Activated T-helper 1 cell treated with anti-CD3 and anti-CD28 coated beads, Interleukin-2, amount 50 U/mL, for 16 hours (primary cell): Measurements from ENCODE around the gene TNRC6B.

Experiments
- DNase-seq, 2 donors: peaks; one replicate each; pipeline ENCODE4 v3.0.0-alpha.2; 2020; ENCODE audit warnings: low read depth in 1 of 2, low spot score in 1 of 2

The TNRC6B gene

DNA sequence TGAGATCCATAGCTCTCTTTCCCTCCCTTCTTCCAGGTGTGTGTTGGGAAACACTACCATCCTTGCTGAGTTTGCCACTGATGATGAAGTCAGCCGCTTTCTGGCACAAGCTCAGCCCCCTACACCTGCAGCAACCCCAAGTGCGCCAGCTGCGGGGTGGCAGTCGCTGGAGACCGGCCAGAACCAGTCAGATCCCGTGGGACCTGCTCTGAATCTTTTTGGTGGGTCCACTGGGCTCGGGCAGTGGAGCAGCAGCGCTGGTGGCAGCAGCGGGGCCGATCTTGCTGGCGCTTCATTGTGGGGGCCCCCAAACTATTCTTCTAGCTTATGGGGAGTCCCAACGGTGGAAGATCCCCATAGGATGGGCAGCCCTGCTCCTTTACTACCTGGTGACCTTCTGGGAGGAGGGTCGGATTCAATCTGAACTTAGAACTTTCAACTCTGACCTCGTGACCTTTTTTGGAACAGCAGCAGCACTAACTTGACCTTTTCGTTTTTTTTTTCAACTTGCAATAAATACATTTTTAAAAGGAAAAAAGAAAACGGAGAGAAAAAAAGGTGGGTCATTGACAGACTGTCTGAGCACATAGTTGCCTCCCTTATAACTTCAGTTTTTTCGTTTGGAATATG lies 145.2 kb downstream of the TNRC6B start:
- no peak for DNase-seq

DNA sequence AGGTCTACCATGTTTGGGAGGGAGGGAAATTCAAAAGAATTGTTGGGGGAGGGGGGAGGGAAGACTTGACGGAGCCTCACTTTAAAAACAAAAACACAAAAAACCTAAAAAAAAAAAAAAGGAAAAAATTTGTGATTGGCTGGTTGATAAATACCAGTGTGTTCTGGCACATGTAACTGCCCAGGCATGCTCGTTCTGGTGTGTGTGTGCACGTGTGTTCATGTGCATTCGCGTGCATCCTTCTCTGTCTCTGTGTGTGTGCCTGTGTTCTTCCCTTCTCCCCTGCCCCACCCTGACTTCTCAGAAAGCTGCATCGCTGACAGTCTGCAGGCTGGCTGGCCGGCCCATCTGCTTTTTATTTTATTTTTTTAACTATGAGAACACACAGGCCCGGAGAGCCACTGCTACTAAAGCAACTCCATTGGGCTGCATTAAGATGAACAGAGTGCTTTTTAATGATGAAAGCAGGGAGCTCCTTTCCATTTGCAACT lies 146.0 kb downstream of the TNRC6B start:
- no peak for DNase-seq

DNA sequence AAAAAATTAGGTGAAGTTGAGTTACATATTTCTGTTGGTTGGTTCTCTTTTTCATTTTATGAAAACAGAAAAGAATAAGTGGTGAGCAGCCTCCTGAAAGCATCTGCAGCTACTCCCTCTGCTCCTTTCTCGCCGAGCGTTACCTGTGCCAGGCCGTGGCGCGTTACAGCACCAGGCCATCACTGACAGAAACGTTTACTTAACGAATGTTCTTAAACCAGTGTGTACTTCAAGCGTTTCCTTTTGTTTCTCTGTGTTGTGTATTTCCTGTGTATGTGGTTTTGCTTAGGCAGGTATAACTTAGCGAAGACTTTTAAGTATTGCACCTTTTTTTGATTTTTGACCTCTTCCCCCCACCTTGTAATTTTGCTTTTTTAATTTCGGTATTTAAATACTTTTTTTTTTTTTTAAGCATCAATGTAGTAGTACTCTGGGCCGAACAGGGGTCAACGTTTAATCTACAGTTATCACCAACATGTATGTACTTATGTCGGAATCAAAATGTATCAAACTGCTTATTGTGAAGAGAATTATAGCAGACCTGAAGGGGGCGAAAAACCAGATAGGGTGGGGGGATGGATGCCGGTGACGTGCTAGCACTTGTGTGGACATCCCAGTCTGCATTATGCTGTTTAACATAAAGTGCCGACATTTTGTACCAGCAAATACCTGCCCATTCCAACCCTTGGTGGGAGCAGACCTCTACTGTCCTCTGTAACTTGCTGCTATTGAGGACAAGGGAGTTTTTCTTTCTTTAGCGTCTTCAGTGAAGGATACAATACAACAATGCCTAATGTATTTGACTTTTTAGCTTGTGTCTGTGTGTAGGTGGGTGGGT lies 147.0 kb downstream of the TNRC6B start:
- peak in 1 of 2 donors; percentile 27 for DNase-seq

DNA sequence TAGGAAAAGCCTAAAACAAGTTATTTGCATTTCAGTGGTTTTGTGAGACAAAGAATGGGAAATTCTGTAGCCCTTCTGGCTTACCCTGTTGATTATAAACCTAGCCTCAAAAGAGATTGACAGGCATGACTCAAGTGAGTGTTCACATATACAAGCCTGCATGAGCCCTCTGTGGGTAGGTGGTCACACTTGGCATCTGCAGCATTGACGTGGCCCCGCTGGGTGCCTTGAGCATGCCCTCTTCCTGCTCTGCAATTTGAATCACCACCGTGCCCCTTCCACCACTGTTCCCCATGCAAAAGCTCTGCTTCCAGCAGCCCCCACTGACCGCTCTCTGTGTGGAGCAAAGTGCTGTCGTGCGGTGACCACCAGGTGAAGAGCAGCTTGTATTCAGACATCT lies 147.6 kb downstream of the TNRC6B start:
- peak; percentile 23 to 45 for DNase-seq

DNA sequence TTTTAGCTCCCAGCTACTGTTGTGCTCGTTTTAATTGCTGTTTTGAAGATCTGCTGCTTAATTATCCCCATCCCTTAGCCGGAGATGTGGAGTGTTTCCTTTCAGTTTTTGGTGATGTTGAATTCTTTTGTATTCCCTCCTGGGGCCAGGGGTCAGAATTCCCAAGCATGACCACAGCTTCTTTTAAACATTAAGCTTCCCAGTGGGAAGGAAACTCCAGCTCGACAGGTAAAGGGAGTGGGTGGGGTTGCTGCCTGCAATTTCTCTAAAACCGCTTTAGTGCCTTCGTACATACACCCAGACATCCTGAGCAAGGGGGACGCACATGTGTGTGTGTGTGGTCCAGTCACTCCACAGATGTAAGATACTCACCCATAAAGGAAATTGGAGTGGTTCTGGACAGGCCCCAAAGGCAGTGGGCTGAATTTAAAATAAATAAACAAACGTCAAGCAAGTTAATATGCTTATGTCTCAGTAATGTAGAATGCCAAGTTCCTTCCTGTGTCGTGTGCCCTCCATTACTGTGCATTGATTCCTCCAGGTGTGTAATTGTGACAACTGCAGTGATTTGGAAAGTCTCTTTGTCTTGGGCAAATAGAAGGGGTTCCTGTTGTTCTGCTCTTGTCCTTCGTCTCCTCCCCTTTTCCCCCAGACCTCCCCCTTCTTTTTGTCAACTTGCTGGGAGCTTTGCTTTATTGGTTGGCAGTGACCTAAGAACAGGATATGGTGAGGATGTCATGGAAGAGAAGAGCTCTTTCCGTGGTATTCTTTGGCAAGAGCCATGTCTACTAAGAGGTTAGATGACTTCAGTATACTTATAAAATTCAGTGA lies 149.4 kb downstream of the TNRC6B start:
- DNase-seq = no peak

DNA sequence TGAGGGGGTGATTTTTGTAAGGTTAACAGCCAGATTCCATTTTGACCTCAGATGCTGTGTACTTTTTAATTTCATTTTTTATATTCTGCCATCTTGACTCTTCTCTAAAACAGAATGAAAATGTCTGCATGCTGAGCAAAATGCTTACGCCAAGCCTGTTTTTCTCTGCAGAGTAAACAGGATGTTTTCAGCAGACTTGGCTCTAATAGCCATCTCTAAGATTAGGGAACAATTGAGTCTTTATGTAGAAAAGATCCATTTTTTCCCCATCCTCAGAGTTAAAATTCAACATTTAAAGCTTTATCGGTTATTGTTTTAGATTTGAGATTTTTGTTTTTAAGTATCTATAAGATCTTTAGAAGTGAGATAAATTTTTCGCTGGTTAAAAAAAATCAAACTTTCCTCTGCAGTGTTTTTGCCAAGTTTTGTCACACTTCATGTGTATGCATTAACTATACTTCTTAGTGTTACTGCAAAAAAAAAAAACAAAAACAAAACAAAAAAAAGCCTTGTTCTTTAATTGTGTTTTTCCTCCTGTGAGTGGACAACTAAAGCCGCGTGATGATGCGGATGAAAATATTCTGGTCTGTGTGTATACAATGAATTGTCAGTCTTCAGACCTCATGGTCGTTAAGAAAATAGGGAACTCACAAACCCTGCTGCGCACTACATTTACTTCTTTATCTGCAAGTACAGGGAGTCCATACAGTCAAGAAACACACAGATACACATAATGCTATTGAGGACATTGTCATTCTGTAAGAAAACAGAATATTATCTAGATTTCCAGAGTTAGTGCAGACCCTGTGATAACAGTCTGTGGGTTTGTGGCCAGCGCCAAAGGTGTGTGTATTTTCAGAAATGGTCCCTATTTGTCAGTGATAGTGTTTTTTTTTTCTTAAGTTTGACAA lies 151.1 kb downstream of the TNRC6B start:
- no peak for DNase-seq

DNA sequence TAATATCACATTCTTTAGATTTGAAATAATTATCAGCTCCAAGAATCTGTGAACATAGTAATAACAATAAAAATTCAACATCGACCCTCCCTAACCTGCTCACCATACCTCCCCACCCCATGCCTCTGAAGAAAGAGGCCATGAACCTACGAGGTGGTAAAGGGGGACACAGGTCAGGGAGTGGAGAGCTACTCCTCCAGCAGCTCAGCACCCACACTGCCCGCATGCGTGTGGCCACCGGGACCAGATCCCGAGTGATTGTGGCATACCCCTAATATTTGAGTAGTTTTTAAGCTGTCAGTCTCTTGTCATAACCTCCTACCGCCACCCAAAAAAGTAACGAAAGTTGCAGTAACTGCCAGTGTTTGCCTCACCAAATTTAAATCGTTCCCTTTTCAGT lies 151.7 kb downstream of the TNRC6B start:
- DNase-seq = no peak

DNA sequence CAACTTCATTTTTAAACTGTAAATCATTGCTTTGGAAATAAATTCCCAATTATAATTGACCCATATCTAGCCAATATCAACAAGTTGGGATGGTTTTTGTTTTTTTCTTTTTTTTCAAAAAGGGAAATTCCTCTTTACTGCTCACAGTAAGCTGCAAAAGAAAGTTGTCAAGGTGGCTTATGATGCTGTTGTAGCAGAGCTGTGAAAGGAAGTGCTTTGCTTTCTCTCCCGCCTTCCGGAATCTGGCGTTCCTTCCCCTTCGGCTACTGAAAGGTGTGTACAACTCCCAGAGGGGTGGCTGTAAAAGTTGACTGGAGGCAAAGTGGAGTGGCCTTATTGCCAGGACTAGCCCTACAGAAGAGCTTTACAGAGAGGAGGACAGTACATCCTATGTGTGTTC lies 152.4 kb downstream of the TNRC6B start:
- DNase-seq = no peak

DNA sequence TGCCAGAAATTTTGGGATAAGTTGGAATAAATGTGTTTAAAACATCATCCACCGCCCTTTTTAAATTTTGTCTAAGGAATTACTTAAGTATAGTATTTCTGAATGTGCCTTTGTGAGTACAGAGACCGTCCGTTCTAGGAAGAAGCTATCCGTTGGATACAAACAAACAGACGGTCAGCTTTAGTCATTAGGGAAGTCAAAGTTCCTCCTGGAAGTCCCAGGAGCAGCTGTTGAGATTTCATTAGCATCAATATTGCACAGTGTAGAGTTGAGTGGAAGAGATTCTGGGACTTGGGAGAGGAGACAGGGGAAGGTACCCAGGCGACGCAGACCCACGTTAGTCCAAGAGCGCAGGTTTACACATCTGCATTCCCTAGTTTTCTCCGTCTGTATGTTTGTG lies 152.9 kb downstream of the TNRC6B start:
- DNase-seq = no peak

DNA sequence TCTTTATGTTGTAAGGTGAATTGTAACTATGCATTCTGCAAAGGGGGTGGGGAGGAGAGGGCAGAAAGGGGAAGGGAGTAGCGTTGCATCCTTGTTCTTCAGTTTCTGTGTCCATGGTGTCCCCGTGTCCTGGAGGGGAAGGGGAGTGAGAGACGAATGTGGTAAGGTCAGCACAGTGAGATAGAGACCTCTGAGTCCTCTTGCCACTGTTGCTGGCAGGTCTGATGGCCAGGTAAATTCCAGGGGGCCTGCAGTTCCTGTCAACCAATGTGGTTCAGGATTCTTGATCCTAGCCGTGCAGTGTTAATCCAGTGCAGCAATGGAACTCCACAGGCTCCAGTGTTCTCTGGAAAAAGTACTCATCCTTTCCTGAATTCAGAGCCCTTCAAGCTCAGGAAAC lies 154.0 kb downstream of the TNRC6B start:
- no peak for DNase-seq

DNA sequence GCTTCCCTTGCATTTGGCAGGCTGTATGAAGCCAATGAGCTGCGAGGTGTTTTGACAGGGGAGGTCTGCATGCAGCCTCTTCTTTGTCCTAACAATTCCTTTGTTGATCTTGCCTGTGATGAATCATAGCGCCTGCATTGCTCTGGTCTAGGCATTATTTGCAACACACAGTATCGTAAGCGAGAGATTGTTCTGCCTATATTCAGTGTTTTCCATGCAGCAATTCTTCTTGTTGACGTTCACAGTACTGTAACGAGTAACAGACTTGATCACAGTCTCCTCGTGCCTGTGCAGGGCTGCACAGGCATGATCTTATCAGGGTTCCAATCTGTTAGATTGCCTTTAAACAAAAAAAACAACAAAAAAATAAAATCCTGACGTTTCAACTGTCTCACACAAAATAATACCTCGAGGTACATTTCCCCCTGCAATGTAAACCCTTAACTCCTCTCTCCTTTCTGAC lies 154.6 kb downstream of the TNRC6B start:
- no peak for DNase-seq

DNA sequence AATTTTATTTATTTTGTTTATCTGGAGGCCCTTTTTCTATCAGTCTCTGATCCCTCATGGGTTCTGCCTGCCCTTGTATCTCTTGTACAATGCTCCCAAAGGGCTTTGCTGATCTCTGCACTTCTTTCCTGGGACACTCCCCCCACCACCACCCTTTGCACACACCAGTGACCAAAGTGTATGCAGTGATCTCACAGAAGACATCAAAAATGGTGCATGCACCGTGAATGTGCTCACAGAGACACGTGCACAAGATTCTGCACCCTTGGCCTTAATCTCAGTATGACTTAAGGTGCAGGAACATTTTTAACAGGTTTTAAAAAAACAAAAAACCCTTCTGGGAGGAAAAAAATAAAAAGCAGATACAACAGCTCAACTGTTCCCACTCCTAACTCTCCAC lies 156.3 kb downstream of the TNRC6B start:
- no peak for DNase-seq

DNA sequence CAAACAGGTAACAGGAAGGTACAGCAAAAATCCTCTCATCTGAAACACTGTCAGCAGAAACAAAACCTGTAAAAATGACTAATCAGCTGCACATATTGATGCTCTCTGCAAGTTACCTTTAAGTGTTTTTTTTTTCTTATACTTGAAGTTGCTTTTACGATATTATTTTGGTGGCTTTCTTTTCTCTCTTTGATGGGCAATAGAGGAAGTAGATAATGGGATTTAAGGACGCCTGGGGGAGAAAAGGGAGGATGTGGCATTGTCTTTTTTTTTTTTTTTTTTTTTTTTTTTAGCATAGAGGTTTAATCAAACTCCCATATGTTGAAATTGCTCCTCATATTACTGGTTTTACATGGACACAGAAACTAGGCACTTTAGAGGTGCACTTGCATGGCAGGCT lies 157.2 kb downstream of the TNRC6B start:
- DNase-seq = no peak

DNA sequence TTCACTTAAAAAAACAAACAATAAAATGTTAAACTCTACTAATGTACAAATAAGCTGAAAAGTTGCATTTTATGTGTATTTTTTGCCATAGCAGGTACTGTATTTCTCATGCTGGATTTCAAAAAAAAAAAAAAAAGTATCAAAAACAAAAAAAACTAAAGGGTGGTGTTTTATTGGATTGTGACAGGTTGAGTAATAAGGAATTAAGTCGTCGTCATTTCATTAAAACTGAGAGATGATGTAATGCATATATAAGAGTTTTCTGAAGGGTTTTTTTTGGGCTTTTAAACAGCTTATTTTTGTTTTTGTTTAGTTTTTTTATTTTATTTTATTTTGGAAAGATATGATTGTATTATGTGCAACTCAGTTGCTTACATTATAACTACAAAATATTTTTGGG lies 157.6 kb downstream of the TNRC6B start:
- no peak for DNase-seq

DNA sequence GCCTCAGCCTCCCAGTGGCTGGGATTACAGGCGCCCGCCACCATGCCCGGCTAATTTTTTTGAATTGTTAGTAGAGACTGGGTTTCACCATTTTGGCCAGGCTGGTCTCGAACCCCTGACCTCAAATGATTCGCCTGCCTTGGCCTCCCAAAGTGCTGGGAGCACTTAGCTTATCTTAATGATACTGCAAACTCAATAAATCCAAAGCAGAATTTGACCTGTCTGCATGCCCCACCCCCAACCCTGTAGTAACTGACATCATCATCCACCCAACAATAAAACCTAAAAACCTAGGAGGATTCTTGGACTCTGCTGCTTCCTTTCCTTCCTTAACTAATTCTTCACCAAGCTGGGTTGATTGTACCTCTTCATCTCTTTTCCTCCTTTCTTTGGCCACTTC lies 162.3 kb downstream of the TNRC6B start:
- no peak for DNase-seq

DNA sequence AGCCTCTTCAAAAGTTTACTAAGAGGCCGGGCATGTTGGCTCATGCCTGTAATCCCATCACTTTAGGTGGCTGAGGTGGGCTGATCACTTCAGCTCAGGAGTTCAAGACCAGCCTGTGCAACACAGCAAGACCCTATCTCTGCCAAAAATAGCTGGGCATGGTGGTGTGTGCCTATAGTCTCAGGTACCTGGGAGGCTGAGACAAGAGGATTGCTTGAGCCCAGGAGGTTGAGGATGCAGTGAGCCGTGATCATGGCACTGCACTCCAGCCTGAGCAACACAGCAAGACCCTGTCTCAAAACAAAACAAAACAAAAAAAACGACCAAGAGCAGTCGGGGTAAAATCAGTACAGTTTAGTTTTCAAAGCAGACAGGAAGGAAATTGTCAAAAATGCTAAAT lies 163.9 kb downstream of the TNRC6B start:
- no peak for DNase-seq

DNA sequence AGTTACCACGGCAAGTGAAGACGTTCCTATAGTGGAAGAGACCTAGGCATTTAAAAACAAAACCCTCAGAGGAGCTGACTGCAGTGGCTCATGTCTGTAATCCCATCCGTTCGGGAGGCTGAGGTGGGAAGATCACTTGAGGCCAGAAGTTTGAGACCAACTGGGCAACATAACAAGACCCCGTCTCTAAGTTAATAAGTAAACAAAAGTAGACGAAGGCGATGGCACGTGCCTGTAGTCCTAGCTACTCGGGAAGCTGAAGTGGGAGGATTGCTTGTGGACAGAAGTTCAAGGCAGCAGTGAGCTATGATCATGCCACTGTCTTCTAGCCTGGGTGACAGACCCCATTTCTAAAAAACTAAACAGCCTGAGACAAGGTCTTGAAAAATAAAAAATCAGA lies 164.8 kb downstream of the TNRC6B start:
- DNase-seq = no peak

DNA sequence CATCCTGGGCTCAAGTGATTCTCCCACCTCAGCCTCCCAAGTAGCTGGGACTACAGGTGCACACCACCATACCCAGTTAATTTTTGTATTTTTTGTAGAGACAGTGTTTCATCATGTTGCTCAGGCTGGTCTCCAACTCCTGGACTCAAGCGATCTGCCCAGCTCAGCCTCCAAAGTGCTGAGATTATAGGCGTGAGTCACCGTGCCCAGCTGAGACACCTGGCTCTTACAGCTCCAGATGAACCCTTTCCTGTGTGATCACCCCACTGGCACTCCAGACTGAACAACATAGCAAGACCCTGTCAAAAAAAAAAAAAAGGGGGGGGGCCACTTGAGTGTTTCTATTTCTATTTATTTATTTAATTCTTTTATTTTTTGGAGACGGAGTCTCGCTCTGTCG lies 167.5 kb downstream of the TNRC6B start:
- DNase-seq = no peak

DNA sequence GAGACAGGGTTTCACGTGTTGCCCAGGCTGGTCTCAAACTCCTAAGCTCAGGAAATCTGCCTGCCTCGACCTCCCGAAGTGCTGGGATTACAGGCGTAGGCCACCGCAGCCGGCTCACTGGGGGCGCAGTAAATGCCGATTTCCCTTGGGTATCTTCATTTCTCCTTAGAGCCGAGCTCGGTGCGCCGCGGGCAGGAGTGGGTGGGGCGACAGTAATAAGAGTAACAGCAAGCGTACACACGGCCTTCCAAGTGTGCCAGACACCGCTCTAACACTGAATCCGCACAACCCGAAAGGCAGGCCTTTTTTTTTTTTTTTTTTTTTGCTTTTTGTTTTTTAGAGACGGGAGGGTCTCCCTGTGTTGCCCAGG lies 168.1 kb downstream of the TNRC6B start:
- DNase-seq = peak; percentile 30 to 39

DNA sequence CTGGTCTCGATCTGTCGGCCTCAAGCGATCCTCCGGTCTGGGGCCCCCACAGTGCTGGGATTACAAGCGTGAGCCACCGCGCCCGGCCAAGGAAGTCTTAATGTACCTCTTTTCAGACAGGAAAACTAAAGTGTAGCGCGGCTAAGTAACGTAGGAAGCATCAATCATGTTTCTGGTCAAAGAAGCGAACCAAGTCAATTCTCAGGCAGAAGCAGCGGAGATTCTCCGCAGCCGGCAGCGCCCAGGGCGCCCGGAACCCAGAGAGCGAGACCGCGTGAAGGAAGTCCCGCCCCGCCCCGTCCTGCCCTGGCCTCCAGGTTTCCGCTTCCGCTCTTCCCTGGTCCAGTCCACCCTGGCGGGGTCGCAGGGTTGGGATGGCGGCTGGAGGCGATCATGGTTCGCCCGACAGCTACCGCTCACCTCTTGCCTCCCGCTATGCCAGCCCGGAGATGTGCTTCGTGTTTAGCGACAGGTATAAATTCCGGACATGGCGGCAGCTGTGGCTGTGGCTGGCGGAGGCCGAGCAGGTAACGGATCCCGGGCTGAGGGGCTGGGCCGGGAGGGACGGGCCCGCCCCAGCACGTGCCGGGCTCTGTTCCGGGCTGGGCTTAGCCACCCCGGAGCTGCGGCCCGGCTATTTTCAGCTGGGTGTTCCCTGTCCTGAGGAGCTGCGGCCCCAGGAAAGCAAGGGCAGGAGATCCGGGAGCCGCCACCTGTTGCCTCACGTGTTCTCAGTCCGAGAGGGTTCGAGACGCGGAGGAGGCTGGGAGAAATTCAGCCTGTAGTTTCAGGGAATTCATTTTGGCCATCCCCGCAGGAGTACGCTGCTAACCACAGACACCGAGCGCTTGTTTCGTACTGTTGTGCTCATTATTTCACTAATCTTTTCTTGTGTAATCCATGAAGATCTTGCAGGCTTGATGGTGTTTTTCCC lies 168.7 kb downstream of the TNRC6B start, which contains the start of gene ADSL:
TSS of gene ADSL (plus strand) at position 316 of the 934 bp plus-strand sequence. CDS start at position 375, 59 bp downstream.
- DNase-seq = peak; percentile 68 to 77
